B cell (primary cell): ENCODE measurements around the gene CTSH. TPM values are rescaled to one million over a fixed set of nuclear protein-coding genes. Genes with fewer than 3 reads are reported as not detected.
A peak's percentile ranks its signal among the peaks of the same experiment; 100 is the strongest.

ENCODE experiments used
- ATAC-seq: fragments of 200-7000 bp; cut with Tn5 transposase; one replicate; pipeline ENCODE4 v1.10.0; 2021; ENCODE audit warnings: low read depth, mild to moderate bottlenecking, moderate number of reproducible peaks, moderate library complexity
- CTCF ChIA-PET: fragments of 350-600 bp; sonication (Branson Sonifier 250); formaldehyde crosslinking; loops from one replicate; lab custom pipeline; 2021; ENCODE audit warnings: antibody characterized with exemption, inconsistent platforms; lab: Charles Lee
- POLR2A ChIA-PET: fragments of 350-600 bp; sonication (Branson Sonifier 250); formaldehyde crosslinking; loops from one replicate; lab custom pipeline; 2021; ENCODE audit warnings: antibody characterized with exemption; lab: Charles Lee
- DNase-seq: peaks from one replicate; pipeline ENCODE4 v3.0.0; 2013
- H2AFZ ChIP-seq: 2 replicates; pipeline ENCODE4 v1.6.1; 2012; ENCODE audit warnings: mild to moderate bottlenecking, low read depth, low read length; ENCODE audit not compliant: insufficient read depth, poor library complexity, severe bottlenecking
- H3K27ac ChIP-seq, 2 donors: 1 replicate in 1 of 2; 2 replicates in 1 of 2; pipeline ENCODE4 v1.5.1; 2012 to 2013; ENCODE audit warnings: low read length in 2 of 2, mild to moderate bottlenecking in 2 of 2, moderate library complexity in 1 of 2
- H3K27me3 ChIP-seq, 4 experiments: fragments of 200-600 bp in 1 of 4; sonication (generic) in 1 of 4; replicated peaks in 1 of 4; 1 replicate in 2 of 4; 2 replicates in 2 of 4; pipeline versions ENCODE4 v1.6.1 to v1.7.0; 2013 to 2016; ENCODE audit warnings: low read length in 3 of 4, mild to moderate bottlenecking in 2 of 4, mixed read lengths in 1 of 4, moderate library complexity in 1 of 4; ENCODE audit not compliant: insufficient read depth in 4 of 4, control insufficient read depth in 3 of 4; ENCODE audit errors: control extremely low read depth in 1 of 4
- H3K36me3 ChIP-seq, 2 experiments: replicated peaks in 1 of 2; 1 replicate in 1 of 2; 2 replicates in 1 of 2; pipeline versions ENCODE4 v1.6.1 to v1.7.1; 2013; ENCODE audit warnings: low read length in 1 of 2; ENCODE audit not compliant: insufficient read depth in 2 of 2, control insufficient read depth in 1 of 2; ENCODE audit errors: control extremely low read depth in 1 of 2, extremely low read depth in 1 of 2
- H3K4me1 ChIP-seq, 2 donors: fragments of 200-600 bp in 1 of 2; sonication (generic) in 1 of 2; 1 replicate in 1 of 2; 2 replicates in 1 of 2; pipeline versions ENCODE4 v1.5.1 to v1.6.1; 2013 to 2017; ENCODE audit warnings: low read length in 2 of 2; ENCODE audit not compliant: control insufficient read depth in 2 of 2, insufficient read depth in 2 of 2
- H3K4me2 ChIP-seq: replicated peaks from 2 replicates; pipeline ENCODE3; 2012; ENCODE audit warnings: mild to moderate bottlenecking, low read depth, low read length; ENCODE audit not compliant: poor library complexity, severe bottlenecking
- H3K4me3 ChIP-seq, 5 experiments: fragments of 200-600 bp in 1 of 5; sonication (generic) in 1 of 5; 1 replicate in 3 of 5; 2 replicates in 2 of 5; pipeline versions ENCODE4 v1.5.1 to v1.7.0; 2011 to 2016; ENCODE audit warnings: low read length in 4 of 5, mild to moderate bottlenecking in 4 of 5, low read depth in 2 of 5, control low read depth in 1 of 5, moderate library complexity in 1 of 5; ENCODE audit not compliant: insufficient read depth in 1 of 5; ENCODE audit errors: control extremely low read depth in 1 of 5, extremely low read depth in 1 of 5
- H3K79me2 ChIP-seq: fragments of 200-600 bp; sonication (generic); one replicate; pipeline ENCODE4 v1.6.0; 2016; ENCODE audit warnings: low read length; ENCODE audit not compliant: control insufficient read depth, insufficient read depth
- H3K9ac ChIP-seq: fragments of 200-600 bp; sonication (generic); 2 replicates; pipeline ENCODE4 v1.6.1; 2017; ENCODE audit warnings: mild to moderate bottlenecking, low read length, moderate library complexity
- H3K9me3 ChIP-seq, 3 donors: one replicate each; pipeline versions ENCODE4 v1.6.1 to v1.7.1; 2013; ENCODE audit warnings: low read length in 2 of 3; ENCODE audit not compliant: control insufficient read depth in 2 of 3, insufficient read depth in 1 of 3; ENCODE audit errors: control extremely low read depth in 1 of 3
- H4K20me1 ChIP-seq: 2 replicates; pipeline ENCODE4 v1.6.0; 2012; ENCODE audit warnings: mild to moderate bottlenecking, low read length; ENCODE audit not compliant: insufficient read depth, control insufficient read depth, poor library complexity, severe bottlenecking
- H3K27ac Mint-ChIP-seq: one replicate; pipeline ENCODE4 v1.8.0; 2021; ENCODE audit warnings: mixed read lengths
- H3K27me3 Mint-ChIP-seq: one replicate; pipeline ENCODE4 v1.8.0; 2021; ENCODE audit warnings: mixed read lengths
- H3K4me1 Mint-ChIP-seq: one replicate; pipeline ENCODE4 v1.8.0; 2021; ENCODE audit warnings: mixed read lengths
- H3K4me3 Mint-ChIP-seq: one replicate; pipeline ENCODE4 v1.8.0; 2021; ENCODE audit warnings: mixed read lengths
- H3K9me3 Mint-ChIP-seq: one replicate; pipeline ENCODE4 v1.8.0; 2022; ENCODE audit warnings: mixed read lengths; ENCODE audit not compliant: insufficient read depth
- CTCF ChIP-seq: fragments of 200-600 bp; IDR thresholded peaks from one replicate; pipeline ENCODE4 v1.8.0; 2022; ENCODE audit warnings: antibody characterized with exemption, mild to moderate bottlenecking
- EZH2 ChIP-seq: IDR thresholded peaks from 2 replicates; pipeline ENCODE4 v1.6.1; 2012; ENCODE audit warnings: borderline replicate concordance, low read depth, mild to moderate bottlenecking, moderate library complexity, low read length; ENCODE audit not compliant: insufficient read depth, poor library complexity, severe bottlenecking
- WGBS: methylation state at CpG from one replicate; pipeline ENCODE4 v1.1.5; 2013; ENCODE audit warnings: missing lambda C conversion rate; ENCODE audit not compliant: insufficient coverage; 5-methylcytosine and 5-hydroxymethylcytosine counted together
- intact Hi-C: fragments of 100-400 bp; cut with micrococcal nuclease; formaldehyde crosslinking; loops from one replicate; pipeline ENCODE4 v1.10.0; 2022
- polyA plus RNA-seq: library from polyadenylated mRNA; depleted of rRNA; stranded (reverse); fragments of >200 nt; gene quantifications from 2 replicates; pipeline ENCODE4 v1.2.3, GENCODE V29; 2012
- total RNA-seq, 2 donors: library from RNA; stranded (reverse); fragments of 120-200 nt in 1 of 2; gene quantifications; 1 replicate in 1 of 2; 2 replicates in 1 of 2; pipeline versions ENCODE4 v1.2.3 to v1.2.4, GENCODE V29; 2013 to 2022

Gene CTSH
- total and polyA plus RNA-seq, 2 donors (not counting 1 experiment from before 2014, with no cell fraction given), result 399 to 441 TPM

- POLR2A ChIA-PET, result no interaction called here
- CTCF ChIA-PET, result no interaction called here
- Mint-ChIP-seq H3K4me3 (no peak overlapping the region), H3K9me3 (no peaks in the 10 kb centered on the region), H3K4me1 (peaks cover 19% of the 10 kb centered on the region), H3K27ac (peak overlapping the region; percentile 68), H3K27me3 (no peaks in the 10 kb centered on the region)
- no peak overlapping the region for H3K9ac ChIP-seq
- no peak for ATAC-seq
- DNase-seq, result no peak
- no peak overlapping the region for H2AFZ ChIP-seq
- H3K27ac ChIP-seq, result no peak overlapping the region
- H3K9me3 ChIP-seq, result peaks cover 0 to 4% (median 0%) of the 10 kb centered on the region in 3 donors
- H3K4me2 ChIP-seq, result no peak overlapping the region
- no peak overlapping the region for H3K4me3 ChIP-seq
- H3K79me2 ChIP-seq, result peaks cover 21% of the 10 kb centered on the region
- WGBS, result 98% methylated on average over 13 of the region's 13 CpGs
- peaks cover 8% of the 10 kb centered on the region for H4K20me1 ChIP-seq
- H3K36me3 ChIP-seq, result peaks cover 1 to 83% of the 10 kb centered on the region in 2 experiments
- peaks cover 19 to 21% of the 10 kb centered on the region in 2 donors for H3K4me1 ChIP-seq
- no peaks in the 10 kb centered on the region for H3K27me3 ChIP-seq
- intact Hi-C loops, result no loop called here
- TF ChIP-seq CTCF (no peak), EZH2 (no peak)
Measured at GRCh38 chr15:78932258-78932808, 12.5 kb downstream of the CTSH start.

- Mint-ChIP-seq H3K9me3 (no peaks in the 10 kb centered on the region), H3K4me1 (peaks cover 15% of the 10 kb centered on the region), H3K27me3 (no peaks in the 10 kb centered on the region), H3K4me3 (no peak overlapping the region), H3K27ac (peak overlapping the region; percentile 74)
- WGBS, result 90% methylated on average over 16 of the region's 21 CpGs
- Histone ChIP-seq H3K27ac (no peak overlapping the region), H3K79me2 (peaks cover 15% of the 10 kb centered on the region), H3K4me3 (no peak overlapping the region), H3K9me3 (no peaks in the 10 kb centered on the region), H2AFZ (no peak overlapping the region), H3K27me3 (no peaks in the 10 kb centered on the region), H4K20me1 (peaks cover 9% of the 10 kb centered on the region), H3K4me1 (peaks cover 12 to 14% of the 10 kb centered on the region in 2 donors), H3K9ac (no peak overlapping the region), H3K36me3 (peaks cover 3 to 83% of the 10 kb centered on the region in 2 experiments), H3K4me2 (no peak overlapping the region)
- TF ChIP-seq EZH2, result no peak
- CTCF ChIA-PET, result interaction anchor here (1.1 to 1.3 kb wide), 2 partner anchors 22 to 48 kb away, joined by 3 to 4 read pairs; no protein-coding TSS in a partner anchor
- intact Hi-C loops, result no loop called here
- DNase-seq (no peak), ATAC-seq (no peak)
- POLR2A ChIA-PET, result no interaction called here
Measured at GRCh38 chr15:78931439-78932257, 13.2 kb downstream of the CTSH start.
